Esophagus squamous epithelium (tissue), 5 donors: ENCODE measurements around the gene CYSLTR1. TPM values are rescaled to one million over a fixed set of nuclear protein-coding genes. Genes with fewer than 3 reads are reported as not detected.
"Not testable (repeated sequence)": the region's sequence is repeated elsewhere in the genome, so short reads cannot be mapped to it uniquely, and the experiment has no call there.

ENCODE experiments used
- DNase-seq: peaks from one replicate; lab custom pipeline; 2025; lab: John Stamatoyannopoulos, UW
- H3K27ac ChIP-seq, 4 donors: fragments of 200-600 bp; sonication (generic); one replicate each; pipeline ENCODE4 v1.5.1; 2016 to 2019; ENCODE audit warnings: mild to moderate bottlenecking in 1 of 4
- H3K27me3 ChIP-seq, 4 donors: fragments of 200-600 bp; sonication (generic); 1 replicate in 3 of 4; 2 replicates in 1 of 4; pipeline versions ENCODE4 v1.5.1 to v1.6.0; 2017 to 2021; ENCODE audit warnings: antibody characterized with exemption in 1 of 4
- H3K36me3 ChIP-seq, 3 donors: fragments of 200-600 bp; sonication (generic); one replicate each; pipeline ENCODE4 v1.5.1; 2016 to 2019
- H3K4me1 ChIP-seq, 3 donors: fragments of 200-600 bp; sonication (generic); one replicate each; pipeline ENCODE4 v1.5.1; 2017 to 2019
- H3K4me3 ChIP-seq, 4 donors: fragments of 200-600 bp; sonication (generic); 1 replicate in 3 of 4; 2 replicates in 1 of 4; pipeline ENCODE4 v1.5.1; 2016 to 2019; ENCODE audit warnings: mild to moderate bottlenecking in 2 of 4, moderate library complexity in 1 of 4
- H3K9me3 ChIP-seq, 3 donors: fragments of 200-600 bp; sonication (generic); one replicate each; pipeline ENCODE4 v1.5.1; 2016 to 2019
- CTCF ChIP-seq, 6 experiments: fragments of 450-650 bp in 4 of 6; fragments of 200-600 bp in 2 of 6; sonication (generic) in 2 of 6; IDR thresholded peaks; one replicate each; pipeline ENCODE4 v1.5.1; 2016 to 2019; ENCODE audit warnings: antibody characterized with exemption in 6 of 6, mild to moderate bottlenecking in 4 of 6, moderate library complexity in 4 of 6
- POLR2A ChIP-seq, 4 donors: fragments of 450-650 bp; IDR thresholded peaks; one replicate each; pipeline ENCODE4 v1.6.1; 2017; ENCODE audit warnings: antibody characterized with exemption in 4 of 4, mild to moderate bottlenecking in 4 of 4, moderate library complexity in 3 of 4
- WGBS, 2 donors: methylation state at CpG; one replicate each; pipeline ENCODE4 v1.1.5; 2018; 5-methylcytosine and 5-hydroxymethylcytosine counted together
- intact Hi-C: fragments of 100-400 bp; cut with DNase I; formaldehyde crosslinking; loops from one replicate; pipeline ENCODE4 v1.15.0; 2022
- total RNA-seq, 4 donors: library from RNA; depleted of rRNA; stranded (reverse); fragments of >200 nt; gene quantifications; one replicate each; pipeline ENCODE4 v1.1.0, GENCODE V29; 2016
- donor health status: DM: yes; HTN: yes; CAD: no.

Gene CYSLTR1
- total RNA-seq, 4 donors from 2014 or later = 0.26 to 4.8 (median 0.85) TPM

- no peaks in the 10 kb centered on the region for H3K9me3 ChIP-seq
- peaks cover 0 to 21% (median 0%) of the 10 kb centered on the region in 3 donors for H3K4me1 ChIP-seq
- intact Hi-C loops = no loop called here
- no peak overlapping the region for H3K27ac ChIP-seq
- no peak for DNase-seq
- no peak overlapping the region for H3K4me3 ChIP-seq
- H3K36me3 ChIP-seq = no peaks in the 10 kb centered on the region
- TF ChIP-seq CTCF (IDR thresholded peaks at IDR 0.05) = no peak
- TF ChIP-seq POLR2A (IDR thresholded peaks at IDR 0.05) = no peak
- H3K27me3 ChIP-seq = no peaks in the 10 kb centered on the region
- 0% methylated on average over 1 of the region's 2 CpGs; no CpG with 5 or more reads in 1 of the 2 donors for WGBS, 2 donors
Observed at GRCh38 chrX:78315745-78316144, 11.7 kb downstream of the CYSLTR1 start.

GRCh38 chrX:78314561-78314960 is 12.8 kb downstream of the CYSLTR1 start:
- no peaks in the 10 kb centered on the region for H3K27me3 ChIP-seq
- H3K4me1 ChIP-seq = peaks cover 0 to 21% (median 0%) of the 10 kb centered on the region in 3 donors
- H3K9me3 ChIP-seq = no peaks in the 10 kb centered on the region
- DNase-seq = no peak
- no peaks in the 10 kb centered on the region for H3K36me3 ChIP-seq
- TF ChIP-seq POLR2A (IDR thresholded peaks at IDR 0.05) (no peak), CTCF (IDR thresholded peaks at IDR 0.05) (no peak)
- H3K27ac ChIP-seq = no peak overlapping the region
- intact Hi-C loops = no loop called here
- 0 to 86% methylated on average over 1 of the region's 2 CpGs for WGBS, 2 donors
- H3K4me3 ChIP-seq = no peak overlapping the region

- Histone ChIP-seq H3K27me3 (no peaks in the 10 kb centered on the region), H3K4me3 (no peak overlapping the region), H3K36me3 (no peaks in the 10 kb centered on the region), H3K9me3 (no peaks in the 10 kb centered on the region), H3K4me1 (peaks cover 0 to 21% (median 0%) of the 10 kb centered on the region in 3 donors), H3K27ac (no peak overlapping the region)
- intact Hi-C loops = no loop called here
- TF ChIP-seq CTCF (IDR thresholded peaks at IDR 0.05) (no peak), POLR2A (IDR thresholded peaks at IDR 0.05) (no peak)
- DNase-seq = no peak
- WGBS, 2 donors = 42 to 71% methylated on average over 3 of the region's 3 CpGs
Observed at GRCh38 chrX:78313526-78313925, 13.9 kb downstream of the CYSLTR1 start.

- Histone ChIP-seq H3K4me3 (no peak overlapping the region), H3K9me3 (no peaks in the 10 kb centered on the region), H3K27ac (no peak overlapping the region), H3K4me1 (no peaks in the 10 kb centered on the region), H3K27me3 (no peaks in the 10 kb centered on the region), H3K36me3 (no peaks in the 10 kb centered on the region)
- intact Hi-C loops = no loop called here
- no peak for DNase-seq
- TF ChIP-seq POLR2A (IDR thresholded peaks at IDR 0.05) (no peak), CTCF (IDR thresholded peaks at IDR 0.05) (no peak)
Observed at GRCh38 chrX:78307665-78308064, 19.7 kb downstream of the CYSLTR1 start.

GRCh38 chrX:78303086-78303485 is 24.3 kb downstream of the CYSLTR1 start:
- 85 to 90% methylated on average over 2 of the region's 2 CpGs for WGBS, 2 donors
- H3K4me3 ChIP-seq = no peak overlapping the region
- TF ChIP-seq POLR2A (IDR thresholded peaks at IDR 0.05) = no peak
- TF ChIP-seq CTCF (IDR thresholded peaks at IDR 0.05) = no peak
- H3K36me3 ChIP-seq = no peaks in the 10 kb centered on the region
- intact Hi-C loops = no loop called here
- H3K4me1 ChIP-seq = no peaks in the 10 kb centered on the region
- no peaks in the 10 kb centered on the region for H3K27me3 ChIP-seq
- H3K9me3 ChIP-seq = peaks cover 0 to 11% (median 0%) of the 10 kb centered on the region in 3 donors
- no peak for DNase-seq
- H3K27ac ChIP-seq = no peak overlapping the region

- intact Hi-C loops, H3K27ac ChIP-seq, DNase-seq, H3K4me1 ChIP-seq, H3K4me3 ChIP-seq, H3K36me3 ChIP-seq, H3K27me3 ChIP-seq: not testable (repeated sequence)
- WGBS, 2 donors = 30 to 100% methylated on average over 1 of the region's 1 CpG
- peaks cover 0 to 11% (median 0%) of the 10 kb centered on the region in 3 donors for H3K9me3 ChIP-seq
Observed at GRCh38 chrX:78300933-78301332, 26.5 kb downstream of the CYSLTR1 start.
